Measurements from ENCODE around the gene LIN54. TPM values are rescaled to one million over a fixed set of nuclear protein-coding genes. Genes with fewer than 3 reads are reported as not detected.

LIN54 gene
- total and polyA plus RNA-seq, 9 of the 15 experiments (the other 6 are each of a cell fraction or from before 2014, with no cell fraction given), result 2.2 to 22.5 (median 15.8) TPM

DNA sequence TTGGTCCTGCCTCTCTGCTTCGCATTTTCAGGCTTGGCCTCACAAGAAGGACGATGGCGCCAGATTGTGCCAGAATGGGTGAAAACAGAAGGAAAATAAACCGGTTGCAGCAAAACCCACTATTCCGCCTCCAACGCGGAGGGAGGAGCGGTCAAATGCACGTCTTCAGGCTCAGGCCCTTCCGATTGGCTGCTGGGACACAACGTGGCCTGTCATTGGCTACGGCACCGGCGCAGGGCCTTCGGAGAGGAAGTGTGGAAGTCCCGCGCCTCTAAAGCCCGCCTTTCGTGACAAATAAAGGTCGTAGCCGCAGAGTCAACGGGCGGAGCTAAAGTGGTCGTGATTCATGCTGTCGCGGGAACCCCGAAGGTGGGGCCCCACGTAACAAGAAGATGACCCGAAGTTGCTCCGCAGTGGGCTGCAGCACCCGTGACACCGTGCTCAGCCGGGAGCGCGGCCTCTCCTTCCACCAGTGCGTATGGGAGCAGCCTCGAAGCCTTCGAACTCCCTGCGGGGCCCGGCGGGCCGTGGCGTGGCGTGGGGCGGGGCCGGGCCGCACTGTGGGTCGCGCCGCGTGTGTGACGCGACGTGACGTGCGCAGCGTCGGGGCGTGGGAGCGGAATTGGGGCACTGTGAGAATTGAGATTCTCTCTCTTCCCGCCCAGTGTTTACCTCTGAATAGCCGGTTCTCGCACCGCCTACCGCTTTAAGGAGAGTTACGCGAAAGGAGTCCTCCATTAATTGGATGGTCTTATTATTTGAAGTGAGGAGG is 110.0 kb downstream of the LIN54 start, which contains the start of gene THAP9 (continued):
- TF ChIP-seq, protein P1, sequence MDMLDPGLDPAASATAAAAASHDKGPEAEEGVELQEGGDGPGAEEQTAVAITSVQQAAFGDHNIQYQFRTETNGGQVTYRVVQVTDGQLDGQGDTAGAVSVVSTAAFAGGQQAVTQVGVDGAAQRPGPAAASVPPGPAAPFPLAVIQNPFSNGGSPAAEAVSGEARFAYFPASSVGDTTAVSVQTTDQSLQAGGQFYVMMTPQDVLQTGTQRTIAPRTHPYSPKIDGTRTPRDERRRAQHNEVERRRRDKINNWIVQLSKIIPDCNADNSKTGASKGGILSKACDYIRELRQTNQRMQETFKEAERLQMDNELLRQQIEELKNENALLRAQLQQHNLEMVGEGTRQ (CRISPR knock-in tag; IDR thresholded peaks at IDR 0.05), result no peak
- TF ChIP-seq CHD1 (IDR thresholded peaks at IDR 0.05; ENCODE audit: low read length), result no peak
- TF ChIP-seq, protein P2, sequence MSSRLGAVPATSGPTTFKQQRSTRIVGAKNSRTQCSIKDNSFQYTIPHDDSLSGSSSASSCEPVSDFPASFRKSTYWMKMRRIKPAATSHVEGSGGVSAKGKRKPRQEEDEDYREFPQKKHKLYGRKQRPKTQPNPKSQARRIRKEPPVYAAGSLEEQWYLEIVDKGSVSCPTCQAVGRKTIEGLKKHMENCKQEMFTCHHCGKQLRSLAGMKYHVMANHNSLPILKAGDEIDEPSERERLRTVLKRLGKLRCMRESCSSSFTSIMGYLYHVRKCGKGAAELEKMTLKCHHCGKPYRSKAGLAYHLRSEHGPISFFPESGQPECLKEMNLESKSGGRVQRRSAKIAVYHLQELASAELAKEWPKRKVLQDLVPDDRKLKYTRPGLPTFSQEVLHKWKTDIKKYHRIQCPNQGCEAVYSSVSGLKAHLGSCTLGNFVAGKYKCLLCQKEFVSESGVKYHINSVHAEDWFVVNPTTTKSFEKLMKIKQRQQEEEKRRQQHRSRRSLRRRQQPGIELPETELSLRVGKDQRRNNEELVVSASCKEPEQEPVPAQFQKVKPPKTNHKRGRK (tag; IDR thresholded peaks at IDR 0.05), result no peak
- TF ChIP-seq ZNF121 (CRISPR knock-in tag; conservative IDR thresholded peaks at IDR 0.05), result no peak
- no peak for TF ChIP-seq ZNF253 (CRISPR knock-in tag; conservative IDR thresholded peaks at IDR 0.05)
- TF ChIP-seq CBX3 (IDR thresholded peaks at IDR 0.05; ENCODE audit: borderline replicate concordance in 1 of 2, low read length in 2 of 2), result peak in 1 of 2 experiments; percentile 45; a peak in 1 of 3 replicates
- TF ChIP-seq, protein P3, sequence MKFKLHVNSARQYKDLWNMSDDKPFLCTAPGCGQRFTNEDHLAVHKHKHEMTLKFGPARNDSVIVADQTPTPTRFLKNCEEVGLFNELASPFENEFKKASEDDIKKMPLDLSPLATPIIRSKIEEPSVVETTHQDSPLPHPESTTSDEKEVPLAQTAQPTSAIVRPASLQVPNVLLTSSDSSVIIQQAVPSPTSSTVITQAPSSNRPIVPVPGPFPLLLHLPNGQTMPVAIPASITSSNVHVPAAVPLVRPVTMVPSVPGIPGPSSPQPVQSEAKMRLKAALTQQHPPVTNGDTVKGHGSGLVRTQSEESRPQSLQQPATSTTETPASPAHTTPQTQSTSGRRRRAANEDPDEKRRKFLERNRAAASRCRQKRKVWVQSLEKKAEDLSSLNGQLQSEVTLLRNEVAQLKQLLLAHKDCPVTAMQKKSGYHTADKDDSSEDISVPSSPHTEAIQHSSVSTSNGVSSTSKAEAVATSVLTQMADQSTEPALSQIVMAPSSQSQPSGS (CRISPR knock-in tag; IDR thresholded peaks at IDR 0.05), result no peak
- no peak for TF ChIP-seq ZNF41 (CRISPR knock-in tag; conservative IDR thresholded peaks at IDR 0.05)
- no peak for TF ChIP-seq NFATC3 (IDR thresholded peaks at IDR 0.05)
- TF ChIP-seq HMG20A (CRISPR knock-in tag; conservative IDR thresholded peaks at IDR 0.05), result no peak
- TF ChIP-seq SLC30A9 (CRISPR knock-in tag; IDR thresholded peaks at IDR 0.05), result no peak
- TF ChIP-seq NR1H2 (CRISPR knock-in tag; IDR thresholded peaks at IDR 0.05), result no peak
- TF ChIP-seq, protein P4, sequence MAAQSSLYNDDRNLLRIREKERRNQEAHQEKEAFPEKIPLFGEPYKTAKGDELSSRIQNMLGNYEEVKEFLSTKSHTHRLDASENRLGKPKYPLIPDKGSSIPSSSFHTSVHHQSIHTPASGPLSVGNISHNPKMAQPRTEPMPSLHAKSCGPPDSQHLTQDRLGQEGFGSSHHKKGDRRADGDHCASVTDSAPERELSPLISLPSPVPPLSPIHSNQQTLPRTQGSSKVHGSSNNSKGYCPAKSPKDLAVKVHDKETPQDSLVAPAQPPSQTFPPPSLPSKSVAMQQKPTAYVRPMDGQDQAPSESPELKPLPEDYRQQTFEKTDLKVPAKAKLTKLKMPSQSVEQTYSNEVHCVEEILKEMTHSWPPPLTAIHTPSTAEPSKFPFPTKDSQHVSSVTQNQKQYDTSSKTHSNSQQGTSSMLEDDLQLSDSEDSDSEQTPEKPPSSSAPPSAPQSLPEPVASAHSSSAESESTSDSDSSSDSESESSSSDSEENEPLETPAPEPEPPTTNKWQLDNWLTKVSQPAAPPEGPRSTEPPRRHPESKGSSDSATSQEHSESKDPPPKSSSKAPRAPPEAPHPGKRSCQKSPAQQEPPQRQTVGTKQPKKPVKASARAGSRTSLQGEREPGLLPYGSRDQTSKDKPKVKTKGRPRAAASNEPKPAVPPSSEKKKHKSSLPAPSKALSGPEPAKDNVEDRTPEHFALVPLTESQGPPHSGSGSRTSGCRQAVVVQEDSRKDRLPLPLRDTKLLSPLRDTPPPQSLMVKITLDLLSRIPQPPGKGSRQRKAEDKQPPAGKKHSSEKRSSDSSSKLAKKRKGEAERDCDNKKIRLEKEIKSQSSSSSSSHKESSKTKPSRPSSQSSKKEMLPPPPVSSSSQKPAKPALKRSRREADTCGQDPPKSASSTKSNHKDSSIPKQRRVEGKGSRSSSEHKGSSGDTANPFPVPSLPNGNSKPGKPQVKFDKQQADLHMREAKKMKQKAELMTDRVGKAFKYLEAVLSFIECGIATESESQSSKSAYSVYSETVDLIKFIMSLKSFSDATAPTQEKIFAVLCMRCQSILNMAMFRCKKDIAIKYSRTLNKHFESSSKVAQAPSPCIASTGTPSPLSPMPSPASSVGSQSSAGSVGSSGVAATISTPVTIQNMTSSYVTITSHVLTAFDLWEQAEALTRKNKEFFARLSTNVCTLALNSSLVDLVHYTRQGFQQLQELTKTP (IDR thresholded peaks at IDR 0.05; ENCODE audit: low read depth in 1 of 2, partially characterized antibody in 2 of 2), result peak in 1 of 2 experiments; percentile 49
- no peak for TF ChIP-seq HNRNPH1 (optimal IDR thresholded peaks at IDR 0.05; ENCODE audit: low read depth, low read length)
- TF ChIP-seq, protein P5, sequence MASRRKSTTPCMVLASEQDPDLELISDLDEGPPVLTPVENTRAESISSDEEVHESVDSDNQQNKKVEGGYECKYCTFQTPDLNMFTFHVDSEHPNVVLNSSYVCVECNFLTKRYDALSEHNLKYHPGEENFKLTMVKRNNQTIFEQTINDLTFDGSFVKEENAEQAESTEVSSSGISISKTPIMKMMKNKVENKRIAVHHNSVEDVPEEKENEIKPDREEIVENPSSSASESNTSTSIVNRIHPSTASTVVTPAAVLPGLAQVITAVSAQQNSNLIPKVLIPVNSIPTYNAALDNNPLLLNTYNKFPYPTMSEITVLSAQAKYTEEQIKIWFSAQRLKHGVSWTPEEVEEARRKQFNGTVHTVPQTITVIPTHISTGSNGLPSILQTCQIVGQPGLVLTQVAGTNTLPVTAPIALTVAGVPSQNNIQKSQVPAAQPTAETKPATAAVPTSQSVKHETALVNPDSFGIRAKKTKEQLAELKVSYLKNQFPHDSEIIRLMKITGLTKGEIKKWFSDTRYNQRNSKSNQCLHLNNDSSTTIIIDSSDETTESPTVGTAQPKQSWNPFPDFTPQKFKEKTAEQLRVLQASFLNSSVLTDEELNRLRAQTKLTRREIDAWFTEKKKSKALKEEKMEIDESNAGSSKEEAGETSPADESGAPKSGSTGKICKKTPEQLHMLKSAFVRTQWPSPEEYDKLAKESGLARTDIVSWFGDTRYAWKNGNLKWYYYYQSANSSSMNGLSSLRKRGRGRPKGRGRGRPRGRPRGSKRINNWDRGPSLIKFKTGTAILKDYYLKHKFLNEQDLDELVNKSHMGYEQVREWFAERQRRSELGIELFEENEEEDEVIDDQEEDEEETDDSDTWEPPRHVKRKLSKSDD (conservative IDR thresholded peaks at IDR 0.05; ENCODE audit: low read length), result no peak
- TF ChIP-seq FOXA1 (IDR thresholded peaks at IDR 0.05; ENCODE audit: borderline replicate concordance), result no peak
- TF ChIP-seq MTA2 (IDR thresholded peaks at IDR 0.05; ENCODE audit: low read depth), result peak; percentile 12
